Natural killer cell treated with Interleukin-12 subunit alpha and Interleukin-12 subunit beta and Interleukin-15 and Interleukin-18, amount 100 ng/mL, for 72 hours (primary cell): ENCODE data around the gene ADAMTS12. TPM values are rescaled to one million over a fixed set of nuclear protein-coding genes. Genes with fewer than 3 reads are reported as not detected.
"Not testable (repeated sequence)": the region's sequence is repeated elsewhere in the genome, so short reads cannot be mapped to it uniquely, and the experiment has no call there.

Experiments used
- ATAC-seq, 2 donors: fragments of 150-1000 bp; cut with Tn5 transposase in 1 of 2; sonication (Bioruptor Pico), chemical (Tn5 transposase) in 1 of 2; 2 replicates each; pipeline ENCODE4 v1.10.0; 2021
- DNase-seq: peaks from one replicate; pipeline ENCODE4 v3.0.0; 2022; ENCODE audit warnings: low spot score
- H3K27ac Mint-ChIP-seq, 2 donors: 1 replicate in 1 of 2; 2 replicates in 1 of 2; pipeline ENCODE4 v1.8.0; 2022; ENCODE audit warnings: mixed read lengths in 2 of 2, mild to moderate bottlenecking in 1 of 2, moderate library complexity in 1 of 2
- H3K27me3 Mint-ChIP-seq, 2 donors: 1 replicate in 1 of 2; 2 replicates in 1 of 2; pipeline ENCODE4 v1.8.0; 2022; ENCODE audit warnings: mixed read lengths in 2 of 2
- H3K36me3 Mint-ChIP-seq: one replicate; pipeline ENCODE4 v1.8.0; 2022; ENCODE audit warnings: mixed read lengths
- H3K4me1 Mint-ChIP-seq, 2 donors: 1 replicate in 1 of 2; 2 replicates in 1 of 2; pipeline ENCODE4 v1.8.0; 2022; ENCODE audit warnings: low read depth in 2 of 2, mixed read lengths in 2 of 2, mild to moderate bottlenecking in 1 of 2
- H3K4me3 Mint-ChIP-seq: one replicate; pipeline ENCODE4 v1.8.0; 2022; ENCODE audit warnings: mixed read lengths
- H3K9me3 Mint-ChIP-seq: 2 replicates; pipeline ENCODE4 v1.8.0; 2022; ENCODE audit warnings: mixed read lengths
- total RNA-seq, 2 donors: library from RNA; stranded (reverse); gene quantifications; one replicate each; pipeline ENCODE4 v1.2.3, GENCODE V29; 2022

Gene ADAMTS12
- total RNA-seq, 2 donors from 2014 or later, result not detected

DNA sequence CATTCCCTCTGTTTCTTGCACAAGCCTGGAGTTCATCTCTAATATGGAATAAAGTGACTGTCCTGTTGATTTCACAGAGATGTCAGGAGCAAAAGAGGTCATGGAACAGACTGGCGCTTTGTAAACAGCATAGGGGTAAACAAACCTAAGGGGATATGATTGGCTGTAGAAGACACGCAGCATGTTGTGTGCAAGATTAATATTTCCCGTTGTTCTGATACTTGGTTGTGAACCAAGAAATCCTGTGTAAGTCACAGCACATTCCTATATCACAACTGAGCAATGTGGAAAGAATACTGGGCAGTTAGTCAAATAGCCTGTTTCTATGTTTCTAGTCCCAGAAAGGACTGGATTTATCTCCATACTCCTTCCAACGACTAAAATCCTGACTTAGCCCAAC, 3.2 kb downstream of the ADAMTS12 start:
- Mint-ChIP-seq H3K4me1 (no peaks in the 10 kb centered on the region), H3K36me3 (no peaks in the 10 kb centered on the region), H3K27ac (no peak overlapping the region), H3K4me3 (no peak overlapping the region), H3K9me3 (no peaks in the 10 kb centered on the region), H3K27me3 (peaks cover 18 to 47% of the 10 kb centered on the region in 2 donors)
- DNase-seq, result no peak
- ATAC-seq, result no peak

- H3K36me3 Mint-ChIP-seq, result no peaks in the 10 kb centered on the region
- no peak for ATAC-seq
- H3K27ac Mint-ChIP-seq, result no peak overlapping the region
- H3K4me1 Mint-ChIP-seq, result no peaks in the 10 kb centered on the region
- H3K27me3 Mint-ChIP-seq, result peaks cover 15 to 42% of the 10 kb centered on the region in 2 donors
- H3K9me3 Mint-ChIP-seq, result no peaks in the 10 kb centered on the region
- no peak overlapping the region for H3K4me3 Mint-ChIP-seq
- no peak for DNase-seq
Measured at GRCh38 chr5:33887268-33887667, 4.5 kb downstream of the ADAMTS12 start.

DNA sequence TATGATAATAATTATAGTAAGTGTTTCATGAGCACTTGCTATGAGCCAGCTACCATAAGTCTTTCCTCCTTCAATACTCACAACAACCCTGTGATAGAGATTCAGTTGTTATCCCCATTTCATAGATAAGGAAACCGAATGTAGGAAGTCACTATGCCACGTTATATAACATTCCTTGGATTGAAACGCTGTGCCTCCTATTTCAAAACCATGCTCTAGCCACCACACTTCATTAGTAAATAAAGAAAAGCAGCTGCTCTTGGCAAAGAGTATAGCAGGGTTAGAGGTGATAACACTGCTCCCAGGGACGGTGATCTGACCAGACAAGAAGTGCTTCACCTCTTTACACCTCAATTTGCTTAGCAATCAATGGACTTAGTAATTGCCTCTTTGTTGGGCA, 5.5 kb downstream of the ADAMTS12 start:
- H3K4me3 Mint-ChIP-seq, result no peak overlapping the region
- peaks cover 14 to 35% of the 10 kb centered on the region in 2 donors for H3K27me3 Mint-ChIP-seq
- no peak for ATAC-seq
- H3K9me3 Mint-ChIP-seq, result no peaks in the 10 kb centered on the region
- no peaks in the 10 kb centered on the region for H3K4me1 Mint-ChIP-seq
- H3K36me3 Mint-ChIP-seq, result no peaks in the 10 kb centered on the region
- DNase-seq, result no peak
- H3K27ac Mint-ChIP-seq, result no peak overlapping the region

- no peak for ATAC-seq
- no peak for DNase-seq
- Mint-ChIP-seq H3K9me3 (no peaks in the 10 kb centered on the region), H3K4me1 (no peaks in the 10 kb centered on the region), H3K36me3 (no peaks in the 10 kb centered on the region), H3K27ac (no peak overlapping the region), H3K4me3 (no peak overlapping the region), H3K27me3 (peaks cover 10 to 29% of the 10 kb centered on the region in 2 donors)
Measured at GRCh38 chr5:33885679-33886078, 6.1 kb downstream of the ADAMTS12 start.

GRCh38 chr5:33883482-33883881, 8.3 kb downstream of the ADAMTS12 start:
- no peaks in the 10 kb centered on the region for H3K4me1 Mint-ChIP-seq
- no peak overlapping the region for H3K27ac Mint-ChIP-seq
- ATAC-seq (no peak), DNase-seq (no peak)
- H3K36me3 Mint-ChIP-seq, result no peaks in the 10 kb centered on the region
- H3K9me3 Mint-ChIP-seq, result no peaks in the 10 kb centered on the region
- no peak overlapping the region for H3K4me3 Mint-ChIP-seq
- H3K27me3 Mint-ChIP-seq, result peaks cover 12 to 16% of the 10 kb centered on the region in 2 donors

- Mint-ChIP-seq H3K27ac (no peak overlapping the region), H3K9me3 (peaks cover 2% of the 10 kb centered on the region), H3K4me3 (no peak overlapping the region), H3K4me1 (no peaks in the 10 kb centered on the region), H3K27me3 (peaks cover 14 to 22% of the 10 kb centered on the region in 2 donors), H3K36me3 (no peaks in the 10 kb centered on the region)
- DNase-seq, result no peak
- no peak for ATAC-seq
Measured at GRCh38 chr5:33880319-33880718, 11.5 kb downstream of the ADAMTS12 start.

DNA sequence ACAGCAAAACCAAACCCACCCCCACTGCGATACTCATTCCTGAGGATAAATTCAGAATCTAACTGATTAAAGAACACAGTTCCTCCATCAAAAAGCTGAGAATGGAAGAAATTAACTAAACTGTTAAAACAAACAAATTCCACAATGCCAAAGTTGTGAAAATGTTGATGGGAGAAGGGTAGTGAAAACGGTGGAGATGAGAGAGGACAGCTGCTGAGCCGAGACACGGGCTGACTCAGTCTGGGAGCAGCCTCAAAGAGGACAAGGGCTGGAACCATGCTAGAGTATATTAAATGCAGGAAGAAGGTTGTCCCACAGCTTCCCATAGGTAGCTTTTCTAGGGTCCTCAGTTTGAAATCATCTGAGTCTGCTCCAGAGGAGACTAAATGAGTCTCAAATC, 14.3 kb downstream of the ADAMTS12 start:
- Mint-ChIP-seq H3K4me1 (no peaks in the 10 kb centered on the region), H3K9me3 (peaks cover 2% of the 10 kb centered on the region), H3K36me3 (no peaks in the 10 kb centered on the region), H3K27me3 (peaks cover 7 to 22% of the 10 kb centered on the region in 2 donors), H3K27ac (no peak overlapping the region), H3K4me3 (no peak overlapping the region)
- ATAC-seq (no peak), DNase-seq (no peak)

DNA sequence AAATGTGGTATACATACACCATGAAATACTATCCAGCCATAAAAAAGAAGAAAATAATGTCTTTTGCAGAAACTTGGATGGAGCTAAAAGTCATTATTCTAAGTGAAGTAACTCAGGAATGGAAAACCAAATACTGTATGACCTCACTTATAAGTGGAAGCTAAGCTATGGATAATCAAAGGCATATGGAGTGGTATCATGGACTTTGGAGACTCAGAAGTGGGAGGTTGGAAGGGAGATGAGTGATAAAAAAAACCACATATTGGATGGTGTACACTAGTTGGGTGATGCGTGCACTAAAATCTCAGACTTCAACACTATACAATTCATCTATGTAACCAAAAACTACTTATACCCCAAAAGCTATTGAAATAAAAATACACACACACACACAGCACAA, 24.5 kb downstream of the ADAMTS12 start:
- Mint-ChIP-seq H3K4me1 (no peaks in the 10 kb centered on the region), H3K36me3 (peaks cover 5% of the 10 kb centered on the region), H3K9me3 (peaks cover 6% of the 10 kb centered on the region), H3K27ac (no peak overlapping the region), H3K4me3 (no peak overlapping the region), H3K27me3 (peaks cover 0 to 8% of the 10 kb centered on the region in 2 donors)
- DNase-seq (no peak), ATAC-seq (no peak)

GRCh38 chr5:33859177-33859576, 32.6 kb downstream of the ADAMTS12 start:
- H3K4me1 Mint-ChIP-seq, H3K36me3 Mint-ChIP-seq, H3K4me3 Mint-ChIP-seq, H3K9me3 Mint-ChIP-seq, H3K27ac Mint-ChIP-seq, ATAC-seq, DNase-seq: not testable (repeated sequence)
- peaks cover 7 to 20% of the 10 kb centered on the region in 2 donors for H3K27me3 Mint-ChIP-seq

GRCh38 chr5:33857037-33857436, 34.8 kb downstream of the ADAMTS12 start:
- DNase-seq (no peak), ATAC-seq (no peak)
- Mint-ChIP-seq H3K9me3 (peaks cover 3% of the 10 kb centered on the region), H3K4me3 (no peak overlapping the region), H3K4me1 (no peaks in the 10 kb centered on the region), H3K36me3 (no peaks in the 10 kb centered on the region), H3K27me3 (peaks cover 7 to 20% of the 10 kb centered on the region in 2 donors), H3K27ac (no peak overlapping the region)

DNA sequence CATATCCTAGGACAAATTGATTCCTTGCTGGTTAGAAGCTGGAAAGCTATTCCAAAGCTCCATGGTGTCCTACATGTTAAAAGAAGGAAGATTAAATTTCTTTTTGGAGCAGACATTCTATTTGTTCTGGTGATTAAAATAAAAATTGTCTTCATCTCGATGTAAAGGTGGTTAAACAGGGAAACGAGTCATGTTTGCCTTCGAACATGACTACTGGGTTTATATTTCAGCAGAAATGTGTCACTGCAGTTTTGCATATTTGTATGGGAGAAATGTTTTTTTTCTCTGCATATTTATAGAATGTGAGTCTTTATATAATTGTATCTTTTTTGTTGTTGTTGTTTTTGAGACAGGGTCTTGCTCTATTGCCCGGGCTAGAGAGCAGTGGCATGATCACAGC, 36.4 kb downstream of the ADAMTS12 start:
- Mint-ChIP-seq H3K27me3 (peaks cover 5 to 20% of the 10 kb centered on the region in 2 donors), H3K4me3 (no peak overlapping the region), H3K27ac (no peak overlapping the region), H3K4me1 (peaks cover 2 to 4% of the 10 kb centered on the region in 2 donors), H3K9me3 (no peaks in the 10 kb centered on the region), H3K36me3 (no peaks in the 10 kb centered on the region)
- no peak for DNase-seq
- no peak for ATAC-seq

DNA sequence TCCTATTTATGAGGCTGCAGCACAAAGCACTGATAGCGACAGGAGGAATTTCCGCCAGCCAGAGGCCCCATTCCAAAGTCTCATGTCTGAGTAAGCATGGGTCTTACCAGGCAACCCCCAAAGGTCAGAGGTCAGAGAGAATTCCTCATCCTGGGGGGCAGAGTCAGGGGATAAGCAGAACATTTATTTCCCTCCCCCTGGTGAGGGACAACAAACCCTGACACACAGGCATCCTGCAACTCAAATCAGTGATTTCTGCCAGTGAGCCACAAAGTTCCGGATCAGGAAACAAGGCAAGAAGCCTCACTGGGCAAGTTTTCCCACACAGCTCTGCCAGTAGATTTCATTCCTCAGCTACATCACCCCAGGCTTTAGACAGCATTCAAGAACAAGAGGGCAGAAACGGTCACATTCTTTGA, 37.0 kb downstream of the ADAMTS12 start:
- Mint-ChIP-seq H3K9me3 (no peaks in the 10 kb centered on the region), H3K27ac (no peak overlapping the region), H3K4me3 (no peak overlapping the region), H3K36me3 (no peaks in the 10 kb centered on the region), H3K27me3 (peaks cover 3 to 20% of the 10 kb centered on the region in 2 donors), H3K4me1 (peaks cover 8 to 10% of the 10 kb centered on the region in 2 donors)
- ATAC-seq (no peak), DNase-seq (no peak)

- no peaks in the 10 kb centered on the region for H3K9me3 Mint-ChIP-seq
- DNase-seq (no peak), ATAC-seq (no peak)
- peaks cover 8 to 10% of the 10 kb centered on the region in 2 donors for H3K4me1 Mint-ChIP-seq
- no peaks in the 10 kb centered on the region for H3K36me3 Mint-ChIP-seq
- no peak overlapping the region for H3K4me3 Mint-ChIP-seq
- H3K27ac Mint-ChIP-seq, result no peak overlapping the region
- H3K27me3 Mint-ChIP-seq, result peaks cover 3 to 20% of the 10 kb centered on the region in 2 donors
Measured at GRCh38 chr5:33852837-33853236, 39.0 kb downstream of the ADAMTS12 start.

DNA sequence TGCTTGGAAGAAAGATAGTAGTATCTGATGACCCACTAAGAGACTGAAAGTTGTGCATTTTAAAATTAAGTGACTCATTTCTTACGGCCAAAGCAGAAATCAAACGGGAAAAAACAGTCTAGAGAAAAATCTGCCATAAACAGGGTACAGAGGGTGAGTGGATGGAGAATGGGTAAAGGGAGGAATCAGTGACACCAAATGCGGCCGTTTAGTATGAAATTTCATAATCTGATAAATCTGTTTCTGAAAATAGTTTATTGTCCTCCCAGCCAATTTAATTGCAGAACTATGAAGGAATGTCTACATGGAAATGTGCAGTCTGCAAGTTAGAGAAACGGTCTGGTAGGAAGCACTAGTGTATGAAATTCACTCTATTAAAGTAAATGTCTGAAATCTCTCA, 39.5 kb downstream of the ADAMTS12 start:
- no peak overlapping the region for H3K4me3 Mint-ChIP-seq
- peaks cover 3 to 15% of the 10 kb centered on the region in 2 donors for H3K27me3 Mint-ChIP-seq
- H3K4me1 Mint-ChIP-seq, result peaks cover 8 to 10% of the 10 kb centered on the region in 2 donors
- DNase-seq (no peak), ATAC-seq (no peak)
- H3K9me3 Mint-ChIP-seq, result no peaks in the 10 kb centered on the region
- no peaks in the 10 kb centered on the region for H3K36me3 Mint-ChIP-seq
- H3K27ac Mint-ChIP-seq, result no peak overlapping the region

DNA sequence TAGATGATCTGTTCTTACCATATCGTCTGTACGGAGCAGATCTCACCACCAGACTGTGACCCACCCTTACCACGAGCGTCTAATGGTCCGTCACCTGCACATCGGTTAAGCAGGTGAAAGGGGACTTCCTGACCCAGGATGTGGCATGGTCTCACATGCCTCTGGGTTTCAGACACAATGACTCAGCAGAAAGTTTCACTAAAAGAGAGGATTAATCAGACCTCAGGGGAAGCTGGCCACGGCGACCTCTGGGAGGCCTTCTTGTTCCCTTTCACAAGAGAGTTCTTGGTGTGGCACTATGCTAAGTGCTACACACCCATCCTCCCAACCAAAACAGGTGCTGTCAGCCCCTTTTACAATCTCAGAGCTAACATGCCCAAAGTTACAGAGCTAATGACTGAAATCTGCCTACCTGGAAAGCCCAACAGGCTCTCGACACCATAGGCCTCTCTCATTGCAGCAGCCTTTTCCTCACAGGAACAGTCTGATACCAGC, 41.6 kb downstream of the ADAMTS12 start:
- Mint-ChIP-seq H3K9me3 (no peaks in the 10 kb centered on the region), H3K4me3 (peak overlapping the region; percentile 2), H3K4me1 (peaks cover 8 to 10% of the 10 kb centered on the region in 2 donors), H3K27ac (no peak overlapping the region), H3K27me3 (peaks cover 3 to 8% of the 10 kb centered on the region in 2 donors), H3K36me3 (no peaks in the 10 kb centered on the region)
- DNase-seq, result no peak
- ATAC-seq, result peak; percentile 68 to 80
